Neural progenitor cell (in vitro differentiated cells): ENCODE measurements around the gene KIF19. TPM values are rescaled to one million over a fixed set of nuclear protein-coding genes. Genes with fewer than 3 reads are reported as not detected.

Source experiments
- DNase-seq: peaks from one replicate; pipeline ENCODE4 v3.0.0-alpha.2; 2016; ENCODE audit warnings: low spot score
- H2AFZ ChIP-seq: fragments of 200-600 bp; sonication (generic); replicated peaks from 2 replicates; pipeline ENCODE4 v1.6.1; 2016; ENCODE audit warnings: antibody characterized with exemption
- H3F3A ChIP-seq: fragments of 200-600 bp; sonication (generic); 2 replicates; pipeline ENCODE4 v1.6.1; 2016; ENCODE audit warnings: antibody characterized with exemption, low read depth
- H3K27ac ChIP-seq: fragments of 200-600 bp; sonication (generic); 2 replicates; pipeline ENCODE4 v1.5.1; 2016; ENCODE audit warnings: mild to moderate bottlenecking
- H3K27me3 ChIP-seq: fragments of 200-600 bp; sonication (generic); 2 replicates; pipeline ENCODE4 v1.6.1; 2016; ENCODE audit warnings: mild to moderate bottlenecking, moderate library complexity
- H3K36me3 ChIP-seq: fragments of 200-600 bp; sonication (generic); 2 replicates; pipeline ENCODE4 v1.5.1; 2016
- H3K4me1 ChIP-seq: fragments of 200-600 bp; sonication (generic); 2 replicates; pipeline ENCODE4 v1.6.1; 2016; ENCODE audit warnings: mixed run types
- H3K4me2 ChIP-seq: fragments of 200-600 bp; sonication (generic); 2 replicates; pipeline ENCODE4 v1.6.1; 2016
- H3K4me3 ChIP-seq: fragments of 200-600 bp; sonication (generic); 2 replicates; pipeline ENCODE4 v1.5.1; 2016
- H3K79me2 ChIP-seq: fragments of 200-600 bp; sonication (generic); 2 replicates; pipeline ENCODE4 v1.6.1; 2016; ENCODE audit warnings: low read depth
- H3K9ac ChIP-seq: fragments of 200-600 bp; sonication (generic); 2 replicates; pipeline ENCODE4 v1.6.1; 2016
- H3K9me3 ChIP-seq: fragments of 200-600 bp; sonication (generic); 2 replicates; pipeline ENCODE4 v1.5.1; 2016; ENCODE audit warnings: low read depth
- H4K20me1 ChIP-seq: fragments of 200-600 bp; sonication (generic); 2 replicates; pipeline ENCODE4 v1.6.1; 2016; ENCODE audit warnings: low read depth
- H3K27ac Mint-ChIP-seq: 3 replicates; pipeline ENCODE4 v1.8.0; 2021; ENCODE audit warnings: mixed read lengths
- H3K27me3 Mint-ChIP-seq: 2 replicates; pipeline ENCODE4 v1.8.0; 2022; ENCODE audit warnings: low read depth, mild to moderate bottlenecking, inconsistent platforms, moderate library complexity, mixed read lengths; ENCODE audit not compliant: insufficient read depth
- H3K36me3 Mint-ChIP-seq: 3 replicates; pipeline ENCODE4 v1.8.0; 2021; ENCODE audit warnings: mixed read lengths
- H3K4me1 Mint-ChIP-seq: 3 replicates; pipeline ENCODE4 v1.8.0; 2021; ENCODE audit warnings: mixed read lengths
- H3K4me3 Mint-ChIP-seq: 3 replicates; pipeline ENCODE4 v1.8.0; 2021; ENCODE audit warnings: mild to moderate bottlenecking, moderate library complexity, mixed read lengths
- H3K9me3 Mint-ChIP-seq: 3 replicates; pipeline ENCODE4 v1.8.0; 2020; ENCODE audit warnings: mixed read lengths
- CTCF ChIP-seq: fragments of 200-600 bp; sonication (generic); IDR thresholded peaks from 2 replicates; pipeline ENCODE4 v1.5.1; 2017; ENCODE audit warnings: antibody characterized with exemption, mild to moderate bottlenecking
- EZH2 ChIP-seq: fragments of 200-600 bp; sonication (generic); IDR thresholded peaks from 2 replicates; pipeline ENCODE4 v1.6.1; 2017; ENCODE audit warnings: antibody characterized with exemption, mild to moderate bottlenecking, moderate library complexity
- EZH2phosphoT487 ChIP-seq: fragments of 200-600 bp; sonication (generic); IDR thresholded peaks from 2 replicates; pipeline ENCODE4 v1.6.1; 2017; ENCODE audit warnings: antibody characterized with exemption
- total RNA-seq: library from RNA; depleted of rRNA; stranded (reverse); fragments of >200 nt; gene quantifications from 2 replicates; pipeline ENCODE4 v1.2.3, GENCODE V29; 2015; ENCODE audit warnings: low replicate concordance

Gene KIF19
- total RNA-seq, 1 donor from 2014 or later: 0.15 TPM

GRCh38 chr17:74283371-74283673 lies 42.7 kb upstream of the KIF19 start:
- Histone ChIP-seq H3K9ac (no peak overlapping the region), H3K4me3 (no peak overlapping the region), H3K4me1 (peaks cover 5% of the 10 kb centered on the region), H3K79me2 (no peaks in the 10 kb centered on the region), H2AFZ (no peak overlapping the region), H3K27ac (no peak overlapping the region), H3K36me3 (no peaks in the 10 kb centered on the region), H3F3A (no peaks in the 10 kb centered on the region), H4K20me1 (no peaks in the 10 kb centered on the region), H3K4me2 (no peak overlapping the region), H3K9me3 (no peaks in the 10 kb centered on the region), H3K27me3 (peaks cover 5% of the 10 kb centered on the region)
- no peak overlapping the region for H3K27ac Mint-ChIP-seq
- H3K27me3 Mint-ChIP-seq: peaks cover 11% of the 10 kb centered on the region
- H3K4me1 Mint-ChIP-seq: peaks cover 12% of the 10 kb centered on the region
- no peaks in the 10 kb centered on the region for H3K9me3 Mint-ChIP-seq
- H3K4me3 Mint-ChIP-seq: no peak overlapping the region
- H3K36me3 Mint-ChIP-seq: no peaks in the 10 kb centered on the region
- no peak for TF ChIP-seq CTCF
- no peak for TF ChIP-seq EZH2
- TF ChIP-seq EZH2phosphoT487: no peak
- DNase-seq: no peak

- Histone ChIP-seq H3K27me3 (peaks cover 5% of the 10 kb centered on the region), H3K79me2 (no peaks in the 10 kb centered on the region), H3K36me3 (no peaks in the 10 kb centered on the region), H3K9ac (no peak overlapping the region), H3F3A (no peaks in the 10 kb centered on the region), H4K20me1 (no peaks in the 10 kb centered on the region), H3K4me3 (no peak overlapping the region), H3K9me3 (no peaks in the 10 kb centered on the region), H2AFZ (no peak overlapping the region), H3K4me1 (peaks cover 5% of the 10 kb centered on the region), H3K4me2 (no peak overlapping the region), H3K27ac (no peak overlapping the region)
- Mint-ChIP-seq H3K27me3 (peaks cover 10% of the 10 kb centered on the region), H3K9me3 (no peaks in the 10 kb centered on the region), H3K4me3 (no peak overlapping the region), H3K4me1 (peaks cover 15% of the 10 kb centered on the region), H3K36me3 (no peaks in the 10 kb centered on the region), H3K27ac (no peak overlapping the region)
- no peak for TF ChIP-seq EZH2
- no peak for TF ChIP-seq EZH2phosphoT487
- TF ChIP-seq CTCF: no peak
- no peak for DNase-seq
Observed at GRCh38 chr17:74287031-74287602, 38.9 kb upstream of the KIF19 start.

GRCh38 chr17:74288785-74289184 lies 37.2 kb upstream of the KIF19 start:
- Mint-ChIP-seq H3K27me3 (peaks cover 10% of the 10 kb centered on the region), H3K36me3 (no peaks in the 10 kb centered on the region), H3K9me3 (peaks cover 3% of the 10 kb centered on the region), H3K4me1 (peaks cover 15% of the 10 kb centered on the region), H3K4me3 (no peak overlapping the region), H3K27ac (no peak overlapping the region)
- Histone ChIP-seq H3K27me3 (peaks cover 5% of the 10 kb centered on the region), H3K4me3 (no peak overlapping the region), H2AFZ (no peak overlapping the region), H3K27ac (no peak overlapping the region), H3K9ac (no peak overlapping the region), H3F3A (no peaks in the 10 kb centered on the region), H3K4me1 (peaks cover 5% of the 10 kb centered on the region), H3K9me3 (no peaks in the 10 kb centered on the region), H4K20me1 (no peaks in the 10 kb centered on the region), H3K4me2 (no peak overlapping the region), H3K36me3 (no peaks in the 10 kb centered on the region), H3K79me2 (no peaks in the 10 kb centered on the region)
- TF ChIP-seq EZH2phosphoT487: no peak
- TF ChIP-seq CTCF: no peak
- TF ChIP-seq EZH2: no peak
- no peak for DNase-seq
